Neutrophil (primary cell): Measurements from ENCODE around the gene RIPK4.

Experiments
- H3K27ac ChIP-seq: fragments of 200-600 bp; sonication (generic); 2 replicates; pipeline ENCODE4 v1.5.1; 2016; ENCODE audit warnings: mild to moderate bottlenecking, moderate library complexity
- H3K27me3 ChIP-seq: fragments of 200-600 bp; sonication (generic); 2 replicates; pipeline ENCODE4 v1.6.0; 2016; ENCODE audit warnings: mild to moderate bottlenecking
- H3K36me3 ChIP-seq: fragments of 200-600 bp; sonication (generic); 2 replicates; pipeline ENCODE4 v1.5.1; 2017
- H3K4me1 ChIP-seq, 2 experiments: fragments of 200-600 bp in 1 of 2; sonication (generic) in 1 of 2; 1 replicate in 1 of 2; 2 replicates in 1 of 2; pipeline versions ENCODE4 v1.5.1 to v1.6.1; 2013 to 2016; ENCODE audit warnings: low read depth in 1 of 2, low read length in 1 of 2, mild to moderate bottlenecking in 1 of 2, moderate library complexity in 1 of 2; ENCODE audit not compliant: control insufficient read depth in 1 of 2, insufficient read depth in 1 of 2
- H3K4me3 ChIP-seq, 2 experiments: fragments of 200-600 bp in 1 of 2; sonication (generic) in 1 of 2; 1 replicate in 1 of 2; 2 replicates in 1 of 2; pipeline ENCODE4 v1.5.1; 2013 to 2016; ENCODE audit warnings: low read depth in 1 of 2, low read length in 1 of 2, mild to moderate bottlenecking in 1 of 2, moderate library complexity in 1 of 2
- H3K9me3 ChIP-seq: fragments of 200-600 bp; sonication (generic); 2 replicates; pipeline ENCODE4 v1.5.1; 2016
- TF ChIP-seq, protein P1 (sequence below): fragments of 200-600 bp; sonication (generic); IDR thresholded peaks from 2 replicates; pipeline ENCODE4 v1.5.1; 2016; ENCODE audit warnings: antibody characterized with exemption

The RIPK4 gene

DNA sequence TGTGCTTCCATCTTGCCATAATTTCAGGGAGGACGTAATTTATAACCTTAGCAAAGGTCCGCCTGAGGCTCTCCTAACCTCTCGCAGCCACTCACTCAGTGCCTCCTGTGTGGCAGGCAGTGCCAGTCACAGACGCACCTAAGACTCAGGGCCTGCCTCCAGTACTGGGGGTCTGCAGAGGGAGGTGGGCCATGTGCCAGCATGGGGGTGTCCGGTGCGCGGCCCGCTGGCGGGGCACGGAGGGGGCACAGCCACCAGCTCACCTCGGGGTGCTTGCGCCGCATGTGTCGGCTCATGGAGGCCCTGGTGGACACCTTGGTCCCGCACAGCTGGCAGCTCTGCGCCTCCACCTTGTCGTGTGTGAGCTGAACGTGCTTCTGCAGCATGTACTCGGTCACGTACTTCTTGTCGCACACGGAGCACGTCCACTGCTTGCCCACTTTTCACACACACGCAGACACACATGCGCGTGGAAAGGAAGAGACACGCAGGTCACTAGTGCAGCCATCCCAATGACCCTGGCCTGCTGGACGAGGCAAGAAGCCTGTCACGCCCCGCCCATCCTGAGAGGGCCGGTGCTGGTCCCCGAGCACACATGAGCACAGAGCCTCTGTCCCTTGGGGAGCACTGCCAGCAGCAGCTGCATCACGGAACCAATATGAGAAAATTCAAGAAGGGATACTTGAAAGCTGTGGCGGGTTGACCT is 43.2 kb upstream of the RIPK4 start:
- H3K27ac ChIP-seq = no peak overlapping the region
- H3K27me3 ChIP-seq = no peaks in the 10 kb centered on the region
- TF ChIP-seq, protein P1, sequence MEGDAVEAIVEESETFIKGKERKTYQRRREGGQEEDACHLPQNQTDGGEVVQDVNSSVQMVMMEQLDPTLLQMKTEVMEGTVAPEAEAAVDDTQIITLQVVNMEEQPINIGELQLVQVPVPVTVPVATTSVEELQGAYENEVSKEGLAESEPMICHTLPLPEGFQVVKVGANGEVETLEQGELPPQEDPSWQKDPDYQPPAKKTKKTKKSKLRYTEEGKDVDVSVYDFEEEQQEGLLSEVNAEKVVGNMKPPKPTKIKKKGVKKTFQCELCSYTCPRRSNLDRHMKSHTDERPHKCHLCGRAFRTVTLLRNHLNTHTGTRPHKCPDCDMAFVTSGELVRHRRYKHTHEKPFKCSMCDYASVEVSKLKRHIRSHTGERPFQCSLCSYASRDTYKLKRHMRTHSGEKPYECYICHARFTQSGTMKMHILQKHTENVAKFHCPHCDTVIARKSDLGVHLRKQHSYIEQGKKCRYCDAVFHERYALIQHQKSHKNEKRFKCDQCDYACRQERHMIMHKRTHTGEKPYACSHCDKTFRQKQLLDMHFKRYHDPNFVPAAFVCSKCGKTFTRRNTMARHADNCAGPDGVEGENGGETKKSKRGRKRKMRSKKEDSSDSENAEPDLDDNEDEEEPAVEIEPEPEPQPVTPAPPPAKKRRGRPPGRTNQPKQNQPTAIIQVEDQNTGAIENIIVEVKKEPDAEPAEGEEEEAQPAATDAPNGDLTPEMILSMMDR = no peak
- H3K9me3 ChIP-seq = no peaks in the 10 kb centered on the region
- H3K36me3 ChIP-seq = peaks cover 12% of the 10 kb centered on the region
- H3K4me3 ChIP-seq = no peak overlapping the region
- no peaks in the 10 kb centered on the region for H3K4me1 ChIP-seq

DNA sequence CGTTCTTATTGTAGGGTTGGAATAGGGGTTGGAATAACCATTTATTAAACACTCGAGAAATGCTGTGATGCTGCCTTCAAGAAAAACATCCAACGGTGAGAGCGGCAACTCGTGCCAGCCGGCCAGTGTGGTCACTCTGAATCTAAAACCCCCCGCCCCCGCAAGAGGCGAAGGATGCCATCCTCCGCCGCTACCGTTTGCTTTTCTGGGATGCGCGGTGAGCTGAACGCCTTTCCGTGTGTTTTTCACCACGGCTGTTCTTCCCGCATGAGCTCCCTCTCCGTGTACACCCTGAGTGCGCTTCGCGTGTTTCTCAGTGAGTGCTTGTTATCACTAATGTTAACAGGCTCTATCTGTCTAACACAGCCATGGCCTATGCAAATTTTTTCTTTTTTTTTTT is 42.0 kb upstream of the RIPK4 start:
- H3K4me3 ChIP-seq = no peak overlapping the region
- H3K27ac ChIP-seq = no peak overlapping the region
- no peaks in the 10 kb centered on the region for H3K9me3 ChIP-seq
- H3K27me3 ChIP-seq = no peaks in the 10 kb centered on the region
- peaks cover 12% of the 10 kb centered on the region for H3K36me3 ChIP-seq
- TF ChIP-seq, protein P1 = no peak
- no peaks in the 10 kb centered on the region for H3K4me1 ChIP-seq

DNA sequence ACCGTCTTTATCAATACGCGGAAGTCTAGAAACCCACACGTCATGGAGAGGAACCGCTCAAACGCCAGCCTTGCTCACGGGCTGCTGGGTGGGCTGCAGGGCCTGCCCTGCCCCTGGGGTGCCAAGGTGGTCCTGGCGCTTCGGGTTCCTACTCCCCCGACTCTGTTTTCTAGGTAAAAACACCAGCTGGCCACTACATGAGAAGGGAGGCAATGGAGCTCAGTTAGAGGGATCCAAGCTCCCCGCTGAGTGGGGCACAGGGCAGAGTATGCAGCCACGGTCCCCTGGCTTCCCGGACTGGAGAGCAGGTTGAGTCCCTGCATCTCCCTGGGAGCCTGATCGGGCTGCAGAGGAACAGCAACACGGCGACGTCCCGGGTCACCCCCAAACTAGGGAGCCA is 41.2 kb upstream of the RIPK4 start:
- H3K36me3 ChIP-seq = peaks cover 12% of the 10 kb centered on the region
- TF ChIP-seq, protein P1 = no peak
- H3K9me3 ChIP-seq = no peaks in the 10 kb centered on the region
- H3K27ac ChIP-seq = no peak overlapping the region
- H3K27me3 ChIP-seq = no peaks in the 10 kb centered on the region
- H3K4me3 ChIP-seq = no peak overlapping the region
- no peaks in the 10 kb centered on the region for H3K4me1 ChIP-seq

DNA sequence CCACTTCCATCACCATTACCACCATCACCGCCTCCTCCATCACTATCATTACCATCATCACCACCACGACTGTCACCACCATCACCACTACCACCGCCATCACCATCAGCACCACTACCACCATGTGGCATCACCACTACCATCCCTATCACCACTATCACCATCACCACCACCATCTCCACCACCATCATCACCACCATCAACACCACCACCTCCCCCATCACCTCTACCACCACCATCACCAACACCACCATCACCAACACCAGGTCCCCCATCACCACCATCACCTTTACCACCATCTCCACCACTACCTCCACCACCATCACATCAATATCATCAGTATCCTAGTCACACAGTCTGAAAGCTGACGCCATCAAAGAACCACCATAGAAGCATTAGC is 39.9 kb upstream of the RIPK4 start:
- H3K9me3 ChIP-seq = no peaks in the 10 kb centered on the region
- H3K36me3 ChIP-seq = peaks cover 12% of the 10 kb centered on the region
- H3K4me1 ChIP-seq = peaks cover 0 to 8% of the 10 kb centered on the region in 2 experiments
- H3K27me3 ChIP-seq = no peaks in the 10 kb centered on the region
- no peak overlapping the region for H3K4me3 ChIP-seq
- H3K27ac ChIP-seq = no peak overlapping the region
- TF ChIP-seq, protein P1 = no peak

DNA sequence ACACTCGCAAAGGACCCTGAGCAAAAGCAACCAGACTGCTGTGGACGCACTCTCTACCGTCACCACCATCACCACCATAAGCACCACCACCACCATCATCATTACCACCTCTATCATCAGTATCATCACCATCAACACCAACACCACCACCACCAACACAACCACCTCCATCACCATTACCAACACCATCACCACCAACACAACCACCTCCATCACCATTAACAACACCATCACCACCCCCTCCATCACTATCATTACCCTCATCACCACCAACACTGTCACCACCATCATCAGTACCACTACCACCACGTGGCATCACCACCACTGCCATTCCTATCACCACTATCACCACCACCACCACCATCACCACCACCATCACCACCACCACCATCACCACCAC is 38.8 kb upstream of the RIPK4 start:
- peaks cover 19% of the 10 kb centered on the region for H3K36me3 ChIP-seq
- TF ChIP-seq, protein P1 = no peak

More for the DNA sequence above, 38.8 kb upstream of the RIPK4 start:
- peaks cover 0 to 15% of the 10 kb centered on the region in 2 experiments for H3K4me1 ChIP-seq
- no peaks in the 10 kb centered on the region for H3K9me3 ChIP-seq
- no peaks in the 10 kb centered on the region for H3K27me3 ChIP-seq
- H3K27ac ChIP-seq = no peak overlapping the region
- no peak overlapping the region for H3K4me3 ChIP-seq
